Fibroblast of the aortic adventitia (primary cell): ENCODE results near the gene CDC42EP3. TPM values are rescaled to one million over a fixed set of nuclear protein-coding genes. Genes with fewer than 3 reads are reported as not detected.
A peak's percentile ranks its signal among the peaks of the same experiment; 100 is the strongest.

Experiments
- DNase-seq: peaks from one replicate; pipeline ENCODE4 v3.0.0-alpha.2; 2010; ENCODE audit warnings: low read depth
- H3K4me3 ChIP-seq: 2 replicates; pipeline ENCODE4 v1.5.1; 2011; ENCODE audit warnings: low read depth, mild to moderate bottlenecking, control low read depth, low read length, moderate library complexity
- total RNA-seq: library from RNA; depleted of rRNA; stranded (reverse); fragments of >200 nt; gene quantifications from 2 replicates; pipeline ENCODE4 v1.2.3, GENCODE V29; 2012; ENCODE audit warnings: low replicate concordance
- TF ChIP-seq, protein P1 (sequence below): IDR thresholded peaks from 2 replicates; pipeline ENCODE4 v1.5.1; 2011; ENCODE audit warnings: mild to moderate bottlenecking, low read length, control low read depth, inconsistent platforms; ENCODE audit not compliant: insufficient read depth

Gene CDC42EP3
- total RNA-seq, 1 donor = 34.7 TPM

DNA sequence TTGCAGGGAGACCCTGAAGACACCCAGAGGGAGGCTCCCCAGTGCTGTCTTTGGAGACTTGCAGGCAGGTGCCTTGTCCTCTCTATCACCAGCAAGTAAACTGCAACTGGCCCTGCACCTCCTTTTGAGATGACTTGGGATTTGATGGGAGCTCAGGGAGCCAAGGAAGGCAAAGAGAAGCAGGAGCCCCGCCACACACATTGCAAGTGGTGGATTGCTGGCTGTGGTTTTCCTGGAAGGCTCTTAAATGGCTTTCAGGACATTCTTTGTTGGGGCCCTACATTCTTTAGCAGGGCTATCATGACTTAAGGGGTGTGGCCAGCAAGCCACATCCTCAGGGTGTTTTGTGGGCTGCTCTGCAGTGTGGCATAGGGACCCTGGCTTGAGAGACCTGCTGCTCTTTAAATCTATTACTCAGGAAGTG, 39.9 kb upstream of the CDC42EP3 start:
- H3K4me3 ChIP-seq = no peak overlapping the region
- peak; percentile 88 for DNase-seq
- TF ChIP-seq, protein P1, sequence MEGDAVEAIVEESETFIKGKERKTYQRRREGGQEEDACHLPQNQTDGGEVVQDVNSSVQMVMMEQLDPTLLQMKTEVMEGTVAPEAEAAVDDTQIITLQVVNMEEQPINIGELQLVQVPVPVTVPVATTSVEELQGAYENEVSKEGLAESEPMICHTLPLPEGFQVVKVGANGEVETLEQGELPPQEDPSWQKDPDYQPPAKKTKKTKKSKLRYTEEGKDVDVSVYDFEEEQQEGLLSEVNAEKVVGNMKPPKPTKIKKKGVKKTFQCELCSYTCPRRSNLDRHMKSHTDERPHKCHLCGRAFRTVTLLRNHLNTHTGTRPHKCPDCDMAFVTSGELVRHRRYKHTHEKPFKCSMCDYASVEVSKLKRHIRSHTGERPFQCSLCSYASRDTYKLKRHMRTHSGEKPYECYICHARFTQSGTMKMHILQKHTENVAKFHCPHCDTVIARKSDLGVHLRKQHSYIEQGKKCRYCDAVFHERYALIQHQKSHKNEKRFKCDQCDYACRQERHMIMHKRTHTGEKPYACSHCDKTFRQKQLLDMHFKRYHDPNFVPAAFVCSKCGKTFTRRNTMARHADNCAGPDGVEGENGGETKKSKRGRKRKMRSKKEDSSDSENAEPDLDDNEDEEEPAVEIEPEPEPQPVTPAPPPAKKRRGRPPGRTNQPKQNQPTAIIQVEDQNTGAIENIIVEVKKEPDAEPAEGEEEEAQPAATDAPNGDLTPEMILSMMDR = no peak

DNA sequence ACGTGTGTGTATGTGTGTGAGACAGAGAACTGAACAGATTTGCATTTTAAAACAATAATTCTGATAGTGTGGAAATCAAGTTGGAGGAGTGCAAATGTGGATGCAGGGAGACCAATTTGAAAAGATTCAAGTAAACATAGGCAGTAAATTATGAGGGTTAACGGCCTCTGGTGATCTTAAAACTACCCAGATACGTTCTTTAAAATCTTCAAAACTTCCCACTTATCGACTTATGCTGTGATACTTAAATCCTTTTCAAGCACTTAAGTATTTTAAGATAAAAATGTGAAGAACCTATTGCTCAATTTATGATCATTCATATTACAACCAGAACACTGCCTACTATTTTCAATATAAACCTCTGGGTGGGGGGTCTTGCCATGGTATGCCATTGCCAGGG, 37.7 kb upstream of the CDC42EP3 start:
- DNase-seq = no peak

DNA sequence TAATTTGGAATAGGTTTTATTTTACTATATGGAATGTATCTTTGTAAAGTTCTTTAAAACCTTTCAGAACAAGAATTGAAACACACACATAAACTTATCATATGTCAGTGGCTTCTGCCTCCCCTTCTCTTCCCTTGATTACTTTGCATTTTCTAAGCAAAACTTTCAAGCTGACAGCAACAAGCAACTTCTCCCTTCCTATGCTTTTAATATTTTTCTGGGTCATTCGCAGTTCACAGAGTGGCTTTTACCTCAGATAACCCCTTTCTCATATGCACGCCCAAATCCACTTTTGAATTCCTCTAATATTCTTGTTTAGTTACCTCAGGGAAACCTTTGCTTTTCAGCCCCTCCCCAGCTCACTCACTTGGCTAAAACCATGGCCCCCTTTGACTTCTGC, 36.7 kb upstream of the CDC42EP3 start:
- H3K4me3 ChIP-seq = no peak overlapping the region
- DNase-seq = no peak
- TF ChIP-seq, protein P1 = no peak

More for the DNA sequence above, 37.7 kb upstream of the CDC42EP3 start:
- H3K4me3 ChIP-seq = no peak overlapping the region
- TF ChIP-seq, protein P1 = no peak

GRCh38 chr2:37707393-37707792, 36.0 kb upstream of the CDC42EP3 start:
- no peak for DNase-seq
- no peak overlapping the region for H3K4me3 ChIP-seq
- TF ChIP-seq, protein P1 = no peak

DNA sequence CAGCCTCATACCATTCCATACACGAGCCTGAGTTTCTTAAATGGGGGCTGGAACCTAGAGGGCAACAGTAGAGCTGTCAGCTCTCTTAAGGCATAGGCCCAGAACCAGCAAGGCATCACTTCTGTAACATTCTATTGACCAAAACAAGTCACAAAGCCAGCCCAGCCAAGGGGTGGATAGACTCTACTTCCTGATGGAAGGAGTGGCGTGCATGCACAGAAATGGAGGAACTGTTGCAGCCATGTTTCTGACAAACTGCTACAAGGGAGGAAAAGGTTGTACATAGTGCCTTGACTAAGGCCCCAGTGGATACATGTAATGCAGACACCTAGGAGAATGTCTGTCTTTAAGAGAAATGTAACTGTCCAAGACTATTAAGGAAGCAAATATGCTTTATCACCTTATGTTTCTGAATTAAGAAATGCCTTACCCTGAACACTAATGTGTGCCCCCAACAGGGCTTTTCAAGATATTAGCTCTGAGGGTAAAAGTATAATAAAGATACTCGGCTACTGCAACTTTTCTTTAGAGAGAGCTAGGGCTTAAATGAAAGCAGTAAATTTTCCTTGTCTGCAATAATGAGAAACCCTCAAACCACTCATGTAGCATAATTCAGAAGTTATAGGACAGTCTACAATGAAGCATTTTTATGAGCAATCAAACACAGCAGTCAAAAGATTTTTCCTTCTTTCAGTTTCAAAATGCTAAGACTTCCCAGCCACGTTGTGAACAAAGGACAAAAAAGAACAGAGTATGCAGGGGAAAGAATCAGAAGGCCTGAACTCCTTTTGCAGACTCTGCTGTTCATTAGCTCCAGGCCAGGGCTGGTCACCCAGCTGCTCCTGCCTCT, 35.1 kb upstream of the CDC42EP3 start:
- DNase-seq = no peak
- H3K4me3 ChIP-seq = no peak overlapping the region
- TF ChIP-seq, protein P1 = no peak

DNA sequence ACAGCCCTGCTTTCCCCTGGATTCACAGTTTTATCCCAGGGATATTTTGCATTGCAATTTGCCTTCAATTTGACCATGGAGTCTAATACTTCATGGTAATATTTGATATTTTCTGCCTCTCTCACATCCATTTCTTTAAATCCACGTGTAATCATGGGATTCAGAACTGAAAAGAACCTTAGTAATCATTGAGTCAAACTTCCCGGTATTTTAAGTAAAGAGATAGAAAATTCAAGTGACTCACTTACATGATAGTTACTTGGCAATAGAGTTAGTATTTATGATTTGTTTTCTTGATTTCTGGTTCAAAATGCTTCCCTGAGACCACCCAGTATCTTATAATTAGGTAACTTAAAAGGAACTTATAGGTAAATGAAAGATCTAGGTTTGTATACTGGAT, 33.7 kb upstream of the CDC42EP3 start:
- no peak overlapping the region for H3K4me3 ChIP-seq
- DNase-seq = no peak
- TF ChIP-seq, protein P1 = no peak
